PFSK-1 (cell line): ENCODE data around the gene PPARG.

ENCODE experiments used
- FOXP2 ChIP-seq: optimal IDR thresholded peaks from 2 replicates; pipeline ENCODE3; 2011; ENCODE audit warnings: borderline replicate concordance, control low read depth, inconsistent platforms; ENCODE audit not compliant: insufficient read depth; ENCODE audit errors: extremely low read length, extremely low read depth
- POLR2AphosphoS5 ChIP-seq: IDR thresholded peaks from 2 replicates; pipeline ENCODE4 v1.6.1; 2012; ENCODE audit warnings: low read depth, mild to moderate bottlenecking, control low read depth, low read length, moderate library complexity
- REST ChIP-seq, 2 experiments: IDR thresholded peaks; 2 replicates each; pipeline versions ENCODE4 v1.6.1 to v1.8.0; 2011 to 2012; ENCODE audit warnings: low read depth in 2 of 2, low read length in 2 of 2, control low read depth in 1 of 2, inconsistent platforms in 1 of 2, mild to moderate bottlenecking in 1 of 2, moderate library complexity in 1 of 2; ENCODE audit not compliant: insufficient read depth in 1 of 2
- SIN3A ChIP-seq: IDR thresholded peaks from 2 replicates; pipeline ENCODE4 v1.6.1; 2012; ENCODE audit warnings: mild to moderate bottlenecking, low read length, moderate library complexity, borderline replicate concordance; ENCODE audit not compliant: insufficient read depth
- TAF1 ChIP-seq: IDR thresholded peaks from 2 replicates; pipeline ENCODE4 v1.6.1; 2012; ENCODE audit warnings: low read length, control low read depth, borderline replicate concordance; ENCODE audit not compliant: insufficient read depth

PPARG gene

GRCh38 chr3:12452361-12453330 is 163.8 kb downstream of the PPARG start:
- TF ChIP-seq REST (IDR thresholded peaks at IDR 0.05; ENCODE audit: insufficient read depth in 1 of 2, low read depth in 2 of 2, low read length in 2 of 2) (no peak), SIN3A (no peak), FOXP2 (no peak), TAF1 (no peak), POLR2AphosphoS5 (no peak)

DNA sequence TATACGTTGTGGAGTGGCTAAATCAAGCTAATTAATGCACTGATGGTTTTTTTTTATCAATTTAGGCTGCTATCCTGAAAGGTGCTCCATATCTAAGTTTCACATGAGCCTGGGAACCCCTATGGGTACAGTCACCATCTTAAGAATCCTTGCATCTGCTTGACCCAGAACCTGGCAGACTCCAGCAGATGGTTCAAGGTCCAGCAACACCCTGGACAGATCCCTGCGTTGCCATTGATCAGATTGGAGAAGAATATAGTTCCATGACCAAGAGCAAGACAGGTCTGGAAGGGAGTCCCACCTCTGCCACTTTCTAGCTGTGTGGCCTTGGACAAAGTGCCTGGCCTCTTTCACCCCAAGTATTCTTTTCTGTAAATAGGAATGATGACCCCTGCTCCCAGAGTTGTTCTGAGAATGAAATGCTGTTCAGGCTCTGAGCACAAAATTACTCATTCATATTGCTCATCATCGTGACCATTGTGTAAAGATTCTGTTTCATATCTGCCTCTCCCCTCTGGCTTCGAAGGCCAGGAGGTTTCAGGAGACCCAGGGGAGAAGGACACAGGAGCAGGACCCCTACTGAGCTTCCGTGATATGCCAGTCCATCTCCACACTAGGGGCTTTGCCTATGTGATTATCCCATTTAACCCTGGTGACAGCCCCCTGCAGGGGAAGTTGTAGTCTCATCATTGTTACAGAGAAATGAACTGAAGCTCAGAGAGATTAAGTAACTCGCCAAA is 165.4 kb downstream of the PPARG start:
- TF ChIP-seq REST (IDR thresholded peaks at IDR 0.05; ENCODE audit: insufficient read depth in 1 of 2, low read depth in 2 of 2, low read length in 2 of 2) (peak in 1 of 2 experiments; percentile 75; a peak in 2 of 4 replicates), POLR2AphosphoS5 (no peak)

GRCh38 chr3:12454816-12455121 is 165.9 kb downstream of the PPARG start:
- no peak for TF ChIP-seq TAF1
- TF ChIP-seq REST (IDR thresholded peaks at IDR 0.05; ENCODE audit: insufficient read depth in 1 of 2, low read depth in 2 of 2, low read length in 2 of 2) = no peak
- no peak for TF ChIP-seq SIN3A
- TF ChIP-seq FOXP2 = no peak
- no peak for TF ChIP-seq POLR2AphosphoS5

DNA sequence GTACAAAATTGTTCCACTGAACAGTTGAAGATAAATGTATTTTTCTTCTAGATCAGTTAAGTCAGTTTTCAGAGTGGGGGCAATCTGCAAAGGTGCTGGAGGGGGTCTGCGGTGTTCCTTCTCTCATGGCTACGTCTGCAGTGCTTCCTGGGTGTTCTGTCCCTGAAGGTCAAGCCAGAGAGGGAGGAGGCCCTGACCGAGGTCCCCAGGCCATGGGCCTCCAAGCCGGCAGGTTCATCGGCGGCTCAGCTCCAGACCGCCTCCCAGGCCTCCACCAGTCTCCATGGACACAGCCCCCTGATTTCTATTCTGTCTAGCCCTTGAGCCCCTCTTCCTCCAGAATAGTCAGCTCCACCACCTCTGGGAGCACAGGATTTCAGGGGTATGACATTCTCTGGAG is 166.9 kb downstream of the PPARG start:
- TF ChIP-seq SIN3A (no peak), TAF1 (no peak), POLR2AphosphoS5 (no peak), FOXP2 (no peak), REST (IDR thresholded peaks at IDR 0.05; ENCODE audit: insufficient read depth in 1 of 2, low read depth in 2 of 2, low read length in 2 of 2) (no peak)
